Measurements from ENCODE around the gene SLC16A1.

GRCh38 chr1:112935461-112936111 lies 20.4 kb downstream of the SLC16A1 start:
- TF ChIP-seq TAF1 (IDR thresholded peaks at IDR 0.05; ENCODE audit: borderline replicate concordance, insufficient read depth, low read length) = no peak
- TF ChIP-seq POLR2AphosphoS5 (IDR thresholded peaks at IDR 0.05; ENCODE audit: low read depth, low read length) = no peak
- no peak for TF ChIP-seq REST (IDR thresholded peaks at IDR 0.05; ENCODE audit: insufficient read depth in 1 of 2, low read depth in 2 of 2, low read length in 2 of 2)

Data from PFSK-1 (cell line).